ENCODE data around the gene VIPR2.

Gene VIPR2

GRCh38 chr7:159096736-159097581 is 47.7 kb downstream of the VIPR2 start:
- Histone ChIP-seq H3K27ac (peak overlapping the region; percentile 93 to 94), H3K9me3 (no peaks in the 10 kb centered on the region), H3K4me3 (peak overlapping the region; percentile 22 to 24), H3K36me3 (peaks cover 0 to 5% (median 5%) of the 10 kb centered on the region in 3 donors), H3K4me1 (peaks cover 0 to 86% (median 61%) of the 10 kb centered on the region in 4 donors), H3K27me3 (no peaks in the 10 kb centered on the region)
- intact Hi-C loops (cut with DNase I; ENCODE audit: low total_unique reads) = loop anchor here (5.0 kb wide), 1 partner anchor 65 kb away; no protein-coding TSS in a partner anchor
- no peak for TF ChIP-seq CTCF (IDR thresholded peaks at IDR 0.05)
- DNase-seq = peak; percentile 60 to 93

- H3K4me3 ChIP-seq = no peak overlapping the region
- peak overlapping the region; percentile 93 to 94 for H3K27ac ChIP-seq
- no peaks in the 10 kb centered on the region for H3K36me3 ChIP-seq
- H3K9me3 ChIP-seq = no peaks in the 10 kb centered on the region
- no peak for TF ChIP-seq CTCF (IDR thresholded peaks at IDR 0.05)
- H3K4me1 ChIP-seq = peaks cover 0 to 96% (median 70%) of the 10 kb centered on the region in 4 donors
- intact Hi-C loops (cut with DNase I; ENCODE audit: low total_unique reads) = loop anchor here (5.0 kb wide), 1 partner anchor 64 kb away; no protein-coding TSS in a partner anchor
- peak in 1 of 2 donors; percentile 62 for DNase-seq
- H3K27me3 ChIP-seq = no peaks in the 10 kb centered on the region
Observed at GRCh38 chr7:159095979-159096411, 48.7 kb downstream of the VIPR2 start.

GRCh38 chr7:159094919-159095915 is 49.5 kb downstream of the VIPR2 start:
- H3K4me3 ChIP-seq = peak overlapping the region; percentile 47 to 54
- intact Hi-C loops (cut with DNase I; ENCODE audit: low total_unique reads) = loop anchor here (5.0 kb wide), 1 partner anchor 63 kb away; no protein-coding TSS in a partner anchor
- no peaks in the 10 kb centered on the region for H3K9me3 ChIP-seq
- H3K36me3 ChIP-seq = no peaks in the 10 kb centered on the region
- TF ChIP-seq CTCF (IDR thresholded peaks at IDR 0.05) = no peak
- peaks cover 0 to 92% (median 70%) of the 10 kb centered on the region in 4 donors for H3K4me1 ChIP-seq
- no peak for DNase-seq
- peak overlapping the region; percentile 93 to 94 for H3K27ac ChIP-seq
- no peaks in the 10 kb centered on the region for H3K27me3 ChIP-seq

- intact Hi-C loops (cut with DNase I; ENCODE audit: low total_unique reads) = no loop called here
Observed at GRCh38 chr7:159094023-159094740, 50.5 kb downstream of the VIPR2 start.

More at GRCh38 chr7:159094023-159094740, 50.5 kb downstream of the VIPR2 start:
- peaks cover 0 to 89% (median 59%) of the 10 kb centered on the region in 4 donors for H3K4me1 ChIP-seq
- DNase-seq = peak in 1 of 2 donors; percentile 80
- no peaks in the 10 kb centered on the region for H3K9me3 ChIP-seq
- H3K36me3 ChIP-seq = no peaks in the 10 kb centered on the region
- TF ChIP-seq CTCF (IDR thresholded peaks at IDR 0.05) = no peak
- H3K4me3 ChIP-seq = peak overlapping the region; percentile 47 to 54
- no peaks in the 10 kb centered on the region for H3K27me3 ChIP-seq
- H3K27ac ChIP-seq = peak overlapping the region; percentile 93 to 94

Data from tibial artery (tissue), 4 donors.